Astrocyte (in vitro differentiated cells and primary cell): Measurements from ENCODE around the gene MRPS23. TPM values are rescaled to one million over a fixed set of nuclear protein-coding genes. Genes with fewer than 3 reads are reported as not detected.
A peak's percentile ranks its signal among the peaks of the same experiment; 100 is the strongest.

Source experiments
- DNase-seq: peaks from one replicate; pipeline ENCODE4 v3.0.0-alpha.2; 2010; ENCODE audit warnings: low read depth
- FAIRE-seq: peaks from 2 replicates; lab custom pipeline; 2011; peaks lifted over from hg19 to GRCh38; lab: Jason Lieb, UNC
- H2AFZ ChIP-seq: 2 replicates; pipeline ENCODE4 v1.6.0; 2012; ENCODE audit warnings: low read depth, low read length, inconsistent platforms
- H3K27ac ChIP-seq: 2 replicates; pipeline ENCODE4 v1.5.1; 2011; ENCODE audit warnings: low read depth, low read length, inconsistent platforms
- H3K27me3 ChIP-seq: 2 replicates; pipeline ENCODE4 v1.6.0; 2011; ENCODE audit warnings: low read length, inconsistent platforms; ENCODE audit not compliant: insufficient read depth
- H3K36me3 ChIP-seq: 2 replicates; pipeline ENCODE4 v1.5.1; 2011; ENCODE audit warnings: low read length, inconsistent platforms; ENCODE audit not compliant: insufficient read depth
- H3K4me1 ChIP-seq: 2 replicates; pipeline ENCODE4 v1.5.1; 2011; ENCODE audit warnings: low read length, inconsistent platforms; ENCODE audit not compliant: insufficient read depth
- H3K4me2 ChIP-seq: 2 replicates; pipeline ENCODE4 v1.6.0; 2012; ENCODE audit warnings: low read length, inconsistent platforms
- H3K4me3 ChIP-seq: 2 replicates; pipeline ENCODE4 v1.5.1; 2011; ENCODE audit warnings: low read depth, mild to moderate bottlenecking, low read length, inconsistent platforms; ENCODE audit not compliant: insufficient read depth
- H3K79me2 ChIP-seq: 2 replicates; pipeline ENCODE4 v1.6.0; 2012; ENCODE audit warnings: mild to moderate bottlenecking, low read length, inconsistent platforms; ENCODE audit not compliant: insufficient read depth
- H3K9ac ChIP-seq: 2 replicates; pipeline ENCODE4 v1.6.0; 2012; ENCODE audit warnings: mild to moderate bottlenecking, low read length, inconsistent platforms
- H3K9me3 ChIP-seq: 2 replicates; pipeline ENCODE4 v1.5.1; 2012; ENCODE audit warnings: low read depth, mild to moderate bottlenecking, low read length, inconsistent platforms; ENCODE audit not compliant: insufficient read depth
- H4K20me1 ChIP-seq: 2 replicates; pipeline ENCODE4 v1.6.0; 2012; ENCODE audit warnings: low read length, inconsistent platforms; ENCODE audit not compliant: insufficient read depth
- H3K27ac Mint-ChIP-seq: one replicate; pipeline ENCODE4 v1.8.0; 2021; ENCODE audit warnings: mild to moderate bottlenecking, mixed read lengths; ENCODE audit not compliant: unreplicated experiment
- H3K27me3 Mint-ChIP-seq: one replicate; pipeline ENCODE4 v1.8.0; 2021; ENCODE audit warnings: low read depth, mixed read lengths; ENCODE audit not compliant: unreplicated experiment
- H3K36me3 Mint-ChIP-seq: one replicate; pipeline ENCODE4 v1.8.0; 2021; ENCODE audit warnings: low read depth, mixed read lengths; ENCODE audit not compliant: unreplicated experiment
- H3K4me1 Mint-ChIP-seq: one replicate; pipeline ENCODE4 v1.8.0; 2021; ENCODE audit warnings: low read depth, mixed read lengths; ENCODE audit not compliant: unreplicated experiment
- H3K4me3 Mint-ChIP-seq: one replicate; pipeline ENCODE4 v1.8.0; 2021; ENCODE audit warnings: mild to moderate bottlenecking, moderate library complexity, mixed read lengths; ENCODE audit not compliant: unreplicated experiment
- H3K9me3 Mint-ChIP-seq: one replicate; pipeline ENCODE4 v1.8.0; 2021; ENCODE audit warnings: mild to moderate bottlenecking, mixed read lengths; ENCODE audit not compliant: unreplicated experiment
- EZH2 ChIP-seq: IDR thresholded peaks from 2 replicates; pipeline ENCODE4 v1.6.1; 2012; ENCODE audit warnings: mild to moderate bottlenecking, low read length, inconsistent platforms; ENCODE audit not compliant: insufficient read depth
- total RNA-seq: library from RNA; stranded (reverse); gene quantifications from 2 replicates; pipeline ENCODE4 v1.2.1, GENCODE V29; 2021
- TF ChIP-seq, protein P1 (sequence below): IDR thresholded peaks from 2 replicates; pipeline ENCODE4 v1.5.1; 2011; ENCODE audit warnings: low read depth, mild to moderate bottlenecking, inconsistent platforms, low read length, moderate library complexity; ENCODE audit not compliant: insufficient read depth

The MRPS23 gene
- total RNA-seq, 1 donor from 2014 or later: 61.3 TPM

GRCh38 chr17:57810721-57811637, 38.9 kb downstream of the MRPS23 start:
- H4K20me1 ChIP-seq: peaks cover 7% of the 10 kb centered on the region
- H3K4me3 ChIP-seq: peak overlapping the region; percentile 30
- H3K9ac ChIP-seq: peak overlapping the region; percentile 35
- TF ChIP-seq, protein P1, sequence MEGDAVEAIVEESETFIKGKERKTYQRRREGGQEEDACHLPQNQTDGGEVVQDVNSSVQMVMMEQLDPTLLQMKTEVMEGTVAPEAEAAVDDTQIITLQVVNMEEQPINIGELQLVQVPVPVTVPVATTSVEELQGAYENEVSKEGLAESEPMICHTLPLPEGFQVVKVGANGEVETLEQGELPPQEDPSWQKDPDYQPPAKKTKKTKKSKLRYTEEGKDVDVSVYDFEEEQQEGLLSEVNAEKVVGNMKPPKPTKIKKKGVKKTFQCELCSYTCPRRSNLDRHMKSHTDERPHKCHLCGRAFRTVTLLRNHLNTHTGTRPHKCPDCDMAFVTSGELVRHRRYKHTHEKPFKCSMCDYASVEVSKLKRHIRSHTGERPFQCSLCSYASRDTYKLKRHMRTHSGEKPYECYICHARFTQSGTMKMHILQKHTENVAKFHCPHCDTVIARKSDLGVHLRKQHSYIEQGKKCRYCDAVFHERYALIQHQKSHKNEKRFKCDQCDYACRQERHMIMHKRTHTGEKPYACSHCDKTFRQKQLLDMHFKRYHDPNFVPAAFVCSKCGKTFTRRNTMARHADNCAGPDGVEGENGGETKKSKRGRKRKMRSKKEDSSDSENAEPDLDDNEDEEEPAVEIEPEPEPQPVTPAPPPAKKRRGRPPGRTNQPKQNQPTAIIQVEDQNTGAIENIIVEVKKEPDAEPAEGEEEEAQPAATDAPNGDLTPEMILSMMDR: no peak
- no peak for TF ChIP-seq EZH2
- H3K4me2 ChIP-seq: peak overlapping the region; percentile 81
- H3K36me3 Mint-ChIP-seq: no peaks in the 10 kb centered on the region
- no peak overlapping the region for H3K27ac Mint-ChIP-seq
- peaks cover 17% of the 10 kb centered on the region for H3K4me1 ChIP-seq
- FAIRE-seq (no peak), DNase-seq (peak; percentile 72)
- no peaks in the 10 kb centered on the region for H3K9me3 ChIP-seq
- H3K27me3 Mint-ChIP-seq: peaks cover 34% of the 10 kb centered on the region
- H2AFZ ChIP-seq: peak overlapping the region; percentile 13
- peaks cover 3% of the 10 kb centered on the region for H3K4me1 Mint-ChIP-seq
- peaks cover 31% of the 10 kb centered on the region for H3K27me3 ChIP-seq
- H3K4me3 Mint-ChIP-seq: no peak overlapping the region
- H3K36me3 ChIP-seq: no peaks in the 10 kb centered on the region
- H3K9me3 Mint-ChIP-seq: peaks cover 2% of the 10 kb centered on the region
- no peaks in the 10 kb centered on the region for H3K79me2 ChIP-seq
- peak overlapping the region; percentile 25 for H3K27ac ChIP-seq

DNA sequence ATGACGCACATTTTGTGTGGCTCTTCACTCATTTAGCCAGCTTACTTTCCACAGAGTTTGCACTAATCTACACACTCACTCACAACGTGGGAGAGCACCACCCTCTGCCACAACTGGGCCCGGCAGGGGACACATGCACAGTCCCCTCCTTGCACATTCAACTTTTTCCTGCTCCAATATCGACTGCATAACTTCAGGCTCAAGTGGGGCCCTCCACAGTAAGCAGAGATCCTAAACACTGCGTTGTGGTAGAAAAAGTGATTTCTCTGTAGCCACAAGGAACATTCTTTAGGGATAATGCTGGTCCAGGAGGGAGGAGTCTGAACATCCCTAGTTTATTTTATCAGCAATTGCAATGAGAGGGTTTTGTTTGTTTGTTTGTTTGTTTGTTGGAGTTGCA, 40.0 kb downstream of the MRPS23 start:
- DNase-seq (no peak), FAIRE-seq (no peak)
- Mint-ChIP-seq H3K36me3 (no peaks in the 10 kb centered on the region), H3K4me1 (peaks cover 3% of the 10 kb centered on the region), H3K4me3 (no peak overlapping the region), H3K27me3 (peaks cover 40% of the 10 kb centered on the region), H3K27ac (no peak overlapping the region), H3K9me3 (peaks cover 2% of the 10 kb centered on the region)
- no peak overlapping the region for H3K4me2 ChIP-seq
- peaks cover 37% of the 10 kb centered on the region for H3K27me3 ChIP-seq
- peaks cover 8% of the 10 kb centered on the region for H4K20me1 ChIP-seq
- H3K79me2 ChIP-seq: no peaks in the 10 kb centered on the region
- no peak overlapping the region for H3K9ac ChIP-seq
- peaks cover 17% of the 10 kb centered on the region for H3K4me1 ChIP-seq
- no peak overlapping the region for H3K4me3 ChIP-seq
- TF ChIP-seq, protein P1: no peak
- TF ChIP-seq EZH2: no peak
- H3K27ac ChIP-seq: no peak overlapping the region
- no peaks in the 10 kb centered on the region for H3K36me3 ChIP-seq
- H3K9me3 ChIP-seq: no peaks in the 10 kb centered on the region
- H2AFZ ChIP-seq: no peak overlapping the region

DNA sequence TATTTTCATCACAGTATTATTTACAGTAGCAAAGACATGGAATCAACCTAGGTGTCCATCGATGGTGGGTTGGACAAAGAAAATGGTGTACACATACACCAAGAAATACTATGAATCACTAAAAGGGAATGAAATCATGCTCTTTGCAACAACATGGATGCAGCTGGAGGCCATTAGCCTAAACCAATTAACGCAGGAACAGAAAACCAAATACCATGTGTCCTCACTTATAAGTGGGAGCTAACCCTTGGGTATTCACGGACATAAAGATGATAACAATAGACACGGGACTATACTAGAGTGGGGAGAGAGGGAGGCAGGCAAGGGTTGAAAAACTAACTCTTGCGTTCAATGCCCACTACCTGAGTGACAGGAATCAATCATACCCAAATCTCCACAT, 41.0 kb downstream of the MRPS23 start:
- H3K27ac Mint-ChIP-seq: no peak overlapping the region
- Histone ChIP-seq H3K9me3 (no peaks in the 10 kb centered on the region), H3K36me3 (no peaks in the 10 kb centered on the region), H3K27ac (no peak overlapping the region), H2AFZ (no peak overlapping the region), H3K4me3 (no peak overlapping the region), H3K79me2 (no peaks in the 10 kb centered on the region), H3K27me3 (peaks cover 34% of the 10 kb centered on the region), H3K9ac (no peak overlapping the region), H3K4me2 (no peak overlapping the region), H3K4me1 (peaks cover 17% of the 10 kb centered on the region), H4K20me1 (peaks cover 8% of the 10 kb centered on the region)
- no peak for TF ChIP-seq EZH2
- TF ChIP-seq, protein P1: no peak
- peaks cover 2% of the 10 kb centered on the region for H3K9me3 Mint-ChIP-seq
- H3K27me3 Mint-ChIP-seq: peaks cover 40% of the 10 kb centered on the region
- no peak overlapping the region for H3K4me3 Mint-ChIP-seq
- DNase-seq (no peak), FAIRE-seq (no peak)
- no peaks in the 10 kb centered on the region for H3K36me3 Mint-ChIP-seq
- peaks cover 3% of the 10 kb centered on the region for H3K4me1 Mint-ChIP-seq
